ENCODE data around the gene ATP6V1G2. TPM values are rescaled to one million over a fixed set of nuclear protein-coding genes. Genes with fewer than 3 reads are reported as not detected.

Gene ATP6V1G2
- polyA plus RNA-seq, 1 donor from 2014 or later = 56.7 TPM

Small RNAs within 50 kb of the gene (small RNA-seq; reads per million reads assigned to genes)
- gene AL663061.1 (0 reads per million in 3 experiments), gene RF00019 (0 to 1.2 (median 0) reads per million in 3 experiments), gene SNORD117 (646 to 1,037 (median 928) reads per million in 3 experiments), gene SNORD84 (0 reads per million in 3 experiments)

Other genes starting within 250 kb of the ATP6V1G2 start
- 9.4 and 9.8 TPM in 2 replicates for gene HLA-B, start 189.4 kb downstream of the ATP6V1G2 start, polyA plus RNA-seq
- 0.32 and 0.87 TPM in 2 replicates for gene MICA, start 143.0 kb downstream of the ATP6V1G2 start, polyA plus RNA-seq
- gene MICB, start 48.5 kb downstream of the ATP6V1G2 start, polyA plus RNA-seq = 0.14 TPM in 1 of 2 replicates, not detected in the other
- not detected in 2 replicates for gene MCCD1, start 17.6 kb downstream of the ATP6V1G2 start, polyA plus RNA-seq
- gene DDX39B, start 4.6 kb downstream of the ATP6V1G2 start, polyA plus RNA-seq = 313 and 371 TPM in 2 replicates
- 88.7 and 92.8 TPM in 2 replicates for gene NFKBIL1, start 1.0 kb upstream of the ATP6V1G2 start, polyA plus RNA-seq
- gene LTA, start 25.7 kb upstream of the ATP6V1G2 start, polyA plus RNA-seq = 0.56 TPM in 1 of 2 replicates, not detected in the other
- not detected in 2 replicates for gene TNF, start 29.0 kb upstream of the ATP6V1G2 start, polyA plus RNA-seq
- gene LTB, start 35.8 kb upstream of the ATP6V1G2 start, polyA plus RNA-seq = not detected in 2 replicates
- not detected in 2 replicates for gene LST1, start 39.7 kb upstream of the ATP6V1G2 start, polyA plus RNA-seq
- not detected in 2 replicates for gene NCR3, start 46.4 kb upstream of the ATP6V1G2 start, polyA plus RNA-seq
- not detected in 2 replicates for gene AIF1, start 68.6 kb upstream of the ATP6V1G2 start, polyA plus RNA-seq
- gene PRRC2A, start 74.1 kb upstream of the ATP6V1G2 start, polyA plus RNA-seq = 39.9 and 51.0 TPM in 2 replicates
- 203 and 204 TPM in 2 replicates for gene BAG6, start 106.1 kb upstream of the ATP6V1G2 start, polyA plus RNA-seq
- 1.3 and 4.4 TPM in 2 replicates for gene APOM, start 109.3 kb upstream of the ATP6V1G2 start, polyA plus RNA-seq
- gene C6orf47, start 114.2 kb upstream of the ATP6V1G2 start, polyA plus RNA-seq = 17.2 and 24.3 TPM in 2 replicates
- 18.4 and 21.9 TPM in 2 replicates for gene GPANK1, start 118.4 kb upstream of the ATP6V1G2 start, polyA plus RNA-seq
- 130 and 135 TPM in 2 replicates for gene CSNK2B, start 119.5 kb upstream of the ATP6V1G2 start, polyA plus RNA-seq
- 4.0 and 7.7 TPM in 2 replicates for gene LY6G5B, start 123.4 kb upstream of the ATP6V1G2 start, polyA plus RNA-seq
- gene LY6G5C, start 134.5 kb upstream of the ATP6V1G2 start, polyA plus RNA-seq = 13.4 and 26.6 TPM in 2 replicates
- gene ABHD16A, start 156.7 kb upstream of the ATP6V1G2 start, polyA plus RNA-seq = 130 and 154 TPM in 2 replicates
- not detected in 2 replicates for gene LY6G6F, start 160.3 kb upstream of the ATP6V1G2 start, polyA plus RNA-seq
- not detected in 2 replicates for gene LY6G6D, start 168.7 kb upstream of the ATP6V1G2 start, polyA plus RNA-seq
- gene LY6G6C, start 175.1 kb upstream of the ATP6V1G2 start, polyA plus RNA-seq = 0.78 and 0.88 TPM in 2 replicates
- not detected in 2 replicates for gene MPIG6B, start 176.8 kb upstream of the ATP6V1G2 start, polyA plus RNA-seq
- gene DDAH2, start 182.7 kb upstream of the ATP6V1G2 start, polyA plus RNA-seq = 386 and 410 TPM in 2 replicates
- gene CLIC1, start 189.9 kb upstream of the ATP6V1G2 start, polyA plus RNA-seq = 5.5 and 5.7 TPM in 2 replicates
- gene MSH5, start 193.4 kb upstream of the ATP6V1G2 start, polyA plus RNA-seq = 5.1 and 7.8 TPM in 2 replicates
- gene SAPCD1, start 216.0 kb upstream of the ATP6V1G2 start, polyA plus RNA-seq = 1.3 TPM in 1 of 2 replicates, not detected in the other
- gene VWA7, start 230.7 kb upstream of the ATP6V1G2 start, polyA plus RNA-seq = 5.3 and 5.7 TPM in 2 replicates
- 40.9 and 49.4 TPM in 2 replicates for gene VARS1, start 249.1 kb upstream of the ATP6V1G2 start, polyA plus RNA-seq

Data from neural cell (in vitro differentiated cells).